GM23338 (cell line): Measurements from ENCODE around the gene ADSL. TPM values are rescaled to one million over a fixed set of nuclear protein-coding genes. Genes with fewer than 3 reads are reported as not detected.

Source experiments
- ATAC-seq: fragments of 200-7000 bp; cut with Tn5 transposase; 3 replicates; pipeline ENCODE4 v1.9.1; 2020
- DNase-seq: peaks from one replicate; pipeline ENCODE4 v3.0.0-alpha.2; 2015; ENCODE audit warnings: low spot score
- H2AFZ ChIP-seq: fragments of 200-600 bp; sonication (generic); 2 replicates; pipeline ENCODE4 v1.8.0; 2016; ENCODE audit warnings: antibody characterized with exemption, mild to moderate bottlenecking, moderate library complexity
- H3F3A ChIP-seq: fragments of 200-600 bp; sonication (generic); replicated peaks from 2 replicates; pipeline ENCODE4 v1.8.0; 2017; ENCODE audit warnings: antibody characterized with exemption, mixed run types, low read depth
- H3K27ac ChIP-seq: fragments of 200-600 bp; sonication (generic); 2 replicates; pipeline ENCODE4 v1.6.1; 2016; ENCODE audit warnings: low read depth
- H3K27me3 ChIP-seq: fragments of 200-600 bp; sonication (generic); 2 replicates; pipeline ENCODE4 v1.8.0; 2016; ENCODE audit warnings: mild to moderate bottlenecking, mixed run types, moderate library complexity; ENCODE audit not compliant: insufficient read depth
- H3K36me3 ChIP-seq: fragments of 200-600 bp; sonication (generic); 2 replicates; pipeline ENCODE4 v1.8.0; 2016; ENCODE audit warnings: mild to moderate bottlenecking; ENCODE audit not compliant: insufficient read depth
- H3K4me1 ChIP-seq: fragments of 200-600 bp; sonication (generic); 2 replicates; pipeline ENCODE4 v1.8.0; 2016; ENCODE audit warnings: mild to moderate bottlenecking, moderate library complexity; ENCODE audit not compliant: insufficient read depth
- H3K4me2 ChIP-seq: fragments of 200-600 bp; sonication (generic); 2 replicates; pipeline ENCODE4 v1.7.1; 2017; ENCODE audit warnings: mixed run types
- H3K4me3 ChIP-seq: fragments of 200-600 bp; sonication (generic); 2 replicates; pipeline ENCODE4 v1.6.1; 2016; ENCODE audit warnings: mixed run types
- H3K79me2 ChIP-seq: fragments of 200-600 bp; sonication (generic); replicated peaks from 2 replicates; pipeline ENCODE4 v1.8.0; 2017; ENCODE audit warnings: mild to moderate bottlenecking; ENCODE audit not compliant: insufficient read depth
- H3K9me2 ChIP-seq: fragments of 200-600 bp; sonication (generic); 2 replicates; pipeline ENCODE4 v1.8.0; 2017; ENCODE audit not compliant: insufficient read depth
- H4K20me1 ChIP-seq: fragments of 200-600 bp; sonication (generic); replicated peaks from 2 replicates; pipeline ENCODE4 v1.8.0; 2017; ENCODE audit warnings: mild to moderate bottlenecking; ENCODE audit not compliant: insufficient read depth
- H3K27ac Mint-ChIP-seq: 2 replicates; pipeline ENCODE4 v1.8.0; 2020; ENCODE audit warnings: inconsistent platforms, mild to moderate bottlenecking, moderate library complexity, mixed read lengths
- H3K27me3 Mint-ChIP-seq: 3 replicates; pipeline ENCODE4 v1.8.0; 2022; ENCODE audit warnings: low read depth, mild to moderate bottlenecking, moderate library complexity, mixed read lengths, inconsistent platforms; ENCODE audit not compliant: insufficient read depth, poor library complexity
- H3K36me3 Mint-ChIP-seq: 3 replicates; pipeline ENCODE4 v1.8.0; 2021; ENCODE audit warnings: low read depth, mild to moderate bottlenecking, inconsistent platforms, moderate library complexity, mixed read lengths
- H3K4me1 Mint-ChIP-seq: 3 replicates; pipeline ENCODE4 v1.8.0; 2020; ENCODE audit warnings: mild to moderate bottlenecking, inconsistent platforms, mixed read lengths
- H3K4me3 Mint-ChIP-seq: 3 replicates; pipeline ENCODE4 v1.8.0; 2021; ENCODE audit warnings: moderate library complexity, mild to moderate bottlenecking, inconsistent platforms, mixed read lengths
- H3K9me3 Mint-ChIP-seq: 3 replicates; pipeline ENCODE4 v1.8.0; 2020; ENCODE audit warnings: moderate library complexity, mild to moderate bottlenecking, inconsistent platforms, mixed read lengths
- CREB1 ChIP-seq: fragments of 250-450 bp; sonication (Bioruptor Pico); IDR thresholded peaks from 2 replicates; pipeline ENCODE4 v1.5.0; 2020; ENCODE audit warnings: low read depth, mild to moderate bottlenecking, moderate library complexity
- JUNB ChIP-seq: IDR thresholded peaks from one replicate; pipeline ENCODE4 v1.6.1; 2016; ENCODE audit warnings: antibody characterized with exemption; ENCODE audit not compliant: unreplicated experiment
- NANOG ChIP-seq: IDR thresholded peaks from 2 replicates; pipeline ENCODE4 v1.6.1; 2016; ENCODE audit warnings: antibody characterized with exemption, borderline replicate concordance
- POLR2AphosphoS5 ChIP-seq: IDR thresholded peaks from 2 replicates; pipeline ENCODE4 v1.6.1; 2016; ENCODE audit warnings: antibody characterized with exemption, low read depth
- ZNF114 ChIP-seq: fragments of 250-450 bp; sonication (Bioruptor Pico); IDR thresholded peaks from 2 replicates; pipeline ENCODE4 v1.5.0; 2020; ENCODE audit warnings: mild to moderate bottlenecking, moderate library complexity
- polyA plus RNA-seq: library from polyadenylated mRNA; unstranded; fragments of >200 nt; fragmentation: Nextera tagmentation; extraction: Ambion mirVana; gene quantifications from 2 replicates; pipeline ENCODE4 v1.2.1, GENCODE V29; 2016
- total RNA-seq: library from RNA; depleted of rRNA; stranded (reverse); fragments of >200 nt; shearing (Covaris generic); gene quantifications from 2 replicates; pipeline ENCODE4 v1.2.3, GENCODE V29; 2014
- TF ChIP-seq, protein P1 (sequence below): fragments of 250-450 bp; sonication (Bioruptor Pico); IDR thresholded peaks from 2 replicates; pipeline ENCODE4 v1.5.0; 2020; ENCODE audit warnings: mild to moderate bottlenecking, moderate library complexity

The ADSL gene
- total and polyA plus RNA-seq, 2 experiments from 2014 or later = 120 to 232 TPM

DNA sequence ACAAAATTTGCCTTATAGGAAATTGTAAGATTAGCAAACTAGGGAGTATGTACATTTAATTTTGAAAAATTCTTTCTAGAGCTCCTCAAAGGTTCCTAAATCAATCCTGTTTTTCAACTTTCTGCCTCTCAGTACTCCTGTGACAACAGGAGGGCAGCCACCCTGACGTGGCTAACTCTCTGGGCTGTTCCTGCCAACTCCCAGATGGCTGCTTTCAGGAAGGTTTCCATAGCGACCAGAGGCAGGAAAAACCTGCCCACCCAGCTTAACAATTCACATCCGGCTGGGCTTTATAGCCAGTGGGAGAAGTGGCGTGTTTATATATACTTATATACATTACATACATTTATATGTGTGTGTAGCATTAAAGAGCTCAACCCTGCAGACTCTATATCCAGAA is 50.6 kb downstream of the ADSL start:
- peak; percentile 75 for ATAC-seq
- no peaks in the 10 kb centered on the region for H3K79me2 ChIP-seq
- no peaks in the 10 kb centered on the region for H3K9me2 ChIP-seq
- H2AFZ ChIP-seq = no peak overlapping the region
- H3K36me3 ChIP-seq = peaks cover 3% of the 10 kb centered on the region; the same call in 1 of the 2 replicates
- no peaks in the 10 kb centered on the region; the same call in 1 of the 2 replicates for H4K20me1 ChIP-seq
- Mint-ChIP-seq H3K9me3 (no peaks in the 10 kb centered on the region), H3K27me3 (peaks cover 6% of the 10 kb centered on the region), H3K27ac (peak overlapping the region; percentile 35; the same call in 1 of the 2 replicates), H3K36me3 (peaks cover 3% of the 10 kb centered on the region), H3K4me1 (peaks cover 15% of the 10 kb centered on the region), H3K4me3 (no peak overlapping the region)
- no peak overlapping the region for H3K27ac ChIP-seq
- TF ChIP-seq, protein P1, sequence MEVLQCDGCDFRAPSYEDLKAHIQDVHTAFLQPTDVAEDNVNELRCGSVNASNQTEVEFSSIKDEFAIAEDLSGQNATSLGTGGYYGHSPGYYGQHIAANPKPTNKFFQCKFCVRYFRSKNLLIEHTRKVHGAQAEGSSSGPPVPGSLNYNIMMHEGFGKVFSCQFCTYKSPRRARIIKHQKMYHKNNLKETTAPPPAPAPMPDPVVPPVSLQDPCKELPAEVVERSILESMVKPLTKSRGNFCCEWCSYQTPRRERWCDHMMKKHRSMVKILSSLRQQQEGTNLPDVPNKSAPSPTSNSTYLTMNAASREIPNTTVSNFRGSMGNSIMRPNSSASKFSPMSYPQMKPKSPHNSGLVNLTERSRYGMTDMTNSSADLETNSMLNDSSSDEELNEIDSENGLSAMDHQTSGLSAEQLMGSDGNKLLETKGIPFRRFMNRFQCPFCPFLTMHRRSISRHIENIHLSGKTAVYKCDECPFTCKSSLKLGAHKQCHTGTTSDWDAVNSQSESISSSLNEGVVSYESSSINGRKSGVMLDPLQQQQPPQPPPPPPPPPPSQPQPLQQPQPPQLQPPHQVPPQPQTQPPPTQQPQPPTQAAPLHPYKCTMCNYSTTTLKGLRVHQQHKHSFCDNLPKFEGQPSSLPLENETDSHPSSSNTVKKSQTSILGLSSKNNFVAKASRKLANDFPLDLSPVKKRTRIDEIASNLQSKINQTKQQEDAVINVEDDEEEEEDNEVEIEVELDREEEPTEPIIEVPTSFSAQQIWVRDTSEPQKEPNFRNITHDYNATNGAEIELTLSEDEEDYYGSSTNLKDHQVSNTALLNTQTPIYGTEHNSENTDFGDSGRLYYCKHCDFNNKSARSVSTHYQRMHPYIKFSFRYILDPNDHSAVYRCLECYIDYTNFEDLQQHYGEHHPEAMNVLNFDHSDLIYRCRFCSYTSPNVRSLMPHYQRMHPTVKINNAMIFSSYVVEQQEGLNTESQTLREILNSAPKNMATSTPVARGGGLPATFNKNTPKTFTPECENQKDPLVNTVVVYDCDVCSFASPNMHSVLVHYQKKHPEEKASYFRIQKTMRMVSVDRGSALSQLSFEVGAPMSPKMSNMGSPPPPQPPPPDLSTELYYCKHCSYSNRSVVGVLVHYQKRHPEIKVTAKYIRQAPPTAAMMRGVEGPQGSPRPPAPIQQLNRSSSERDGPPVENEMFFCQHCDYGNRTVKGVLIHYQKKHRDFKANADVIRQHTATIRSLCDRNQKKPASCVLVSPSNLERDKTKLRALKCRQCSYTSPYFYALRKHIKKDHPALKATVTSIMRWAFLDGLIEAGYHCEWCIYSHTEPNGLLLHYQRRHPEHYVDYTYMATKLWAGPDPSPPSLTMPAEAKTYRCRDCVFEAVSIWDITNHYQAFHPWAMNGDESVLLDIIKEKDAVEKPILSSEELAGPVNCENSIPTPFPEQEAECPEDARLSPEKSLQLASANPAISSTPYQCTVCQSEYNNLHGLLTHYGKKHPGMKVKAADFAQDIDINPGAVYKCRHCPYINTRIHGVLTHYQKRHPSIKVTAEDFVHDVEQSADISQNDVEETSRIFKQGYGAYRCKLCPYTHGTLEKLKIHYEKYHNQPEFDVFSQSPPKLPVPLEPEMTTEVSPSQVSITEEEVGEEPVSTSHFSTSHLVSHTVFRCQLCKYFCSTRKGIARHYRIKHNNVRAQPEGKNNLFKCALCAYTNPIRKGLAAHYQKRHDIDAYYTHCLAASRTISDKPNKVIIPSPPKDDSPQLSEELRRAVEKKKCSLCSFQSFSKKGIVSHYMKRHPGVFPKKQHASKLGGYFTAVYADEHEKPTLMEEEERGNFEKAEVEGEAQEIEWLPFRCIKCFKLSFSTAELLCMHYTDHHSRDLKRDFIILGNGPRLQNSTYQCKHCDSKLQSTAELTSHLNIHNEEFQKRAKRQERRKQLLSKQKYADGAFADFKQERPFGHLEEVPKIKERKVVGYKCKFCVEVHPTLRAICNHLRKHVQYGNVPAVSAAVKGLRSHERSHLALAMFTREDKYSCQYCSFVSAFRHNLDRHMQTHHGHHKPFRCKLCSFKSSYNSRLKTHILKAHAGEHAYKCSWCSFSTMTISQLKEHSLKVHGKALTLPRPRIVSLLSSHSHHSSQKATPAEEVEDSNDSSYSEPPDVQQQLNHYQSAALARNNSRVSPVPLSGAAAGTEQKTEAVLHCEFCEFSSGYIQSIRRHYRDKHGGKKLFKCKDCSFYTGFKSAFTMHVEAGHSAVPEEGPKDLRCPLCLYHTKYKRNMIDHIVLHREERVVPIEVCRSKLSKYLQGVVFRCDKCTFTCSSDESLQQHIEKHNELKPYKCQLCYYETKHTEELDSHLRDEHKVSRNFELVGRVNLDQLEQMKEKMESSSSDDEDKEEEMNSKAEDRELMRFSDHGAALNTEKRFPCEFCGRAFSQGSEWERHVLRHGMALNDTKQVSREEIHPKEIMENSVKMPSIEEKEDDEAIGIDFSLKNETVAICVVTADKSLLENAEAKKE (CRISPR knock-in tag) = no peak
- TF ChIP-seq CREB1 (CRISPR knock-in tag) = 0 out of 2 replicates have a peak, but pooled peaks have one; percentile 12
- no peaks in the 10 kb centered on the region for H3K27me3 ChIP-seq
- H3K4me3 ChIP-seq = no peak overlapping the region
- H3K4me1 ChIP-seq = no peaks in the 10 kb centered on the region
- peak; percentile 79 for DNase-seq
- no peaks in the 10 kb centered on the region for H3F3A ChIP-seq
- no peak overlapping the region for H3K4me2 ChIP-seq

- peak; percentile 66 for ATAC-seq
- TF ChIP-seq NANOG = no peak
- no peak for TF ChIP-seq JUNB
- TF ChIP-seq CREB1 (CRISPR knock-in tag) = no peak
- TF ChIP-seq, protein P1 (CRISPR knock-in tag) = no peak
- no peak for TF ChIP-seq ZNF114 (CRISPR knock-in tag)
- no peak for TF ChIP-seq POLR2AphosphoS5
Observed at GRCh38 chr22:40397396-40397795, 51.1 kb downstream of the ADSL start.

More at GRCh38 chr22:40397396-40397795, 51.1 kb downstream of the ADSL start:
- Histone ChIP-seq H3K27me3 (no peaks in the 10 kb centered on the region), H3K4me3 (no peak overlapping the region), H3K4me2 (no peak overlapping the region), H4K20me1 (no peaks in the 10 kb centered on the region; the same call in 1 of the 2 replicates), H3K79me2 (no peaks in the 10 kb centered on the region), H3K27ac (no peak overlapping the region), H3K36me3 (peaks cover 3% of the 10 kb centered on the region; the same call in 1 of the 2 replicates), H3K9me2 (no peaks in the 10 kb centered on the region), H3F3A (no peaks in the 10 kb centered on the region), H2AFZ (no peak overlapping the region), H3K4me1 (no peaks in the 10 kb centered on the region)
- no peaks in the 10 kb centered on the region for H3K9me3 Mint-ChIP-seq
- peak overlapping the region; percentile 52; the same call in 1 of the 2 replicates for H3K27ac Mint-ChIP-seq
- DNase-seq = peak; percentile 48
- peaks cover 15% of the 10 kb centered on the region for H3K4me1 Mint-ChIP-seq
- peaks cover 6% of the 10 kb centered on the region for H3K36me3 Mint-ChIP-seq
- H3K4me3 Mint-ChIP-seq = peak overlapping the region; percentile 24; the same call in 1 of the 3 replicates
- H3K27me3 Mint-ChIP-seq = peaks cover 6% of the 10 kb centered on the region
